Natural killer cell (primary cell): Measurements from ENCODE around the gene LHPP. TPM values are rescaled to one million over a fixed set of nuclear protein-coding genes. Genes with fewer than 3 reads are reported as not detected.

Source experiments
- ATAC-seq, 3 donors: fragments of 150-1000 bp in 2 of 3; fragments of 200-7000 bp in 1 of 3; cut with Tn5 transposase; 1 replicate in 1 of 3; 2 replicates in 2 of 3; pipeline ENCODE4 v1.10.0; 2021; ENCODE audit warnings: mild to moderate bottlenecking in 2 of 3, moderate library complexity in 2 of 3
- DNase-seq, 2 donors: peaks; one replicate each; pipeline versions ENCODE4 v3.0.0 to v3.0.0-alpha.2; 2013 to 2021; ENCODE audit warnings: mixed read lengths in 1 of 2
- H3K27ac ChIP-seq: one replicate; pipeline ENCODE4 v1.5.1; 2013; ENCODE audit warnings: mild to moderate bottlenecking, low read length
- H3K27me3 ChIP-seq: one replicate; pipeline ENCODE4 v1.6.1; 2013; ENCODE audit warnings: low read length; ENCODE audit not compliant: control insufficient read depth, insufficient read depth
- H3K36me3 ChIP-seq: one replicate; pipeline ENCODE4 v1.6.1; 2013; ENCODE audit warnings: low read length; ENCODE audit not compliant: control insufficient read depth, insufficient read depth
- H3K4me1 ChIP-seq: one replicate; pipeline ENCODE4 v1.6.1; 2013; ENCODE audit warnings: low read length; ENCODE audit not compliant: control insufficient read depth, insufficient read depth
- H3K4me3 ChIP-seq: one replicate; pipeline ENCODE4 v1.5.1; 2013; ENCODE audit warnings: low read length
- H3K9me3 ChIP-seq: one replicate; pipeline ENCODE4 v1.6.1; 2013; ENCODE audit warnings: low read length; ENCODE audit not compliant: control insufficient read depth, insufficient read depth
- H3K27ac Mint-ChIP-seq, 2 donors: one replicate each; pipeline ENCODE4 v1.8.0; 2022; ENCODE audit warnings: mild to moderate bottlenecking in 2 of 2, mixed read lengths in 2 of 2, moderate library complexity in 1 of 2
- H3K27me3 Mint-ChIP-seq, 2 donors: one replicate each; pipeline ENCODE4 v1.8.0; 2022; ENCODE audit warnings: low read depth in 2 of 2, mixed read lengths in 2 of 2
- H3K36me3 Mint-ChIP-seq: one replicate; pipeline ENCODE4 v1.8.0; 2022; ENCODE audit warnings: mixed read lengths
- H3K4me1 Mint-ChIP-seq, 2 donors: one replicate each; pipeline ENCODE4 v1.8.0; 2022; ENCODE audit warnings: mixed read lengths in 2 of 2
- H3K4me3 Mint-ChIP-seq: one replicate; pipeline ENCODE4 v1.8.0; 2022; ENCODE audit warnings: mild to moderate bottlenecking, moderate library complexity, mixed read lengths
- H3K9me3 Mint-ChIP-seq, 2 donors: one replicate each; pipeline ENCODE4 v1.8.0; 2022; ENCODE audit warnings: mixed read lengths in 2 of 2
- CTCF ChIP-seq: fragments of 200-600 bp; IDR thresholded peaks from one replicate; pipeline ENCODE4 v1.8.0; 2022; ENCODE audit warnings: antibody characterized with exemption
- WGBS: methylation state at CpG from one replicate; pipeline ENCODE4 v1.1.7; 2013; ENCODE audit warnings: missing lambda C conversion rate; ENCODE audit not compliant: insufficient coverage; 5-methylcytosine and 5-hydroxymethylcytosine counted together
- intact Hi-C: fragments of 100-400 bp; cut with micrococcal nuclease; formaldehyde crosslinking; loops from one replicate; pipeline ENCODE4 v1.14.2; 2022
- total RNA-seq, 4 donors: library from RNA; stranded (reverse); fragments of 120-200 nt in 1 of 4; gene quantifications; one replicate each; pipeline versions ENCODE4 v1.2.3 to v1.2.4, GENCODE V29; 2013 to 2022

Gene LHPP
- total RNA-seq, 3 donors from 2014 or later (not counting 1 experiment from before 2014, with no cell fraction given), result 12.3 to 19.3 (median 14.8) TPM

GRCh38 chr10:124467165-124467564 is 5.5 kb downstream of the LHPP start:
- H3K27ac Mint-ChIP-seq, result no peak overlapping the region
- no peak for DNase-seq
- H3K9me3 ChIP-seq, result no peaks in the 10 kb centered on the region
- no peaks in the 10 kb centered on the region for H3K27me3 ChIP-seq
- H3K9me3 Mint-ChIP-seq, result no peaks in the 10 kb centered on the region
- H3K27ac ChIP-seq, result no peak overlapping the region
- H3K4me1 Mint-ChIP-seq, result peaks cover 0 to 19% of the 10 kb centered on the region in 2 donors
- intact Hi-C loops, result no loop called here
- WGBS, result 88% methylated on average over 4 of the region's 4 CpGs
- ATAC-seq, result no peak
- H3K36me3 Mint-ChIP-seq, result no peaks in the 10 kb centered on the region
- no peaks in the 10 kb centered on the region for H3K36me3 ChIP-seq
- H3K4me3 Mint-ChIP-seq, result no peak overlapping the region
- H3K27me3 Mint-ChIP-seq, result no peaks in the 10 kb centered on the region
- H3K4me3 ChIP-seq, result no peak overlapping the region
- H3K4me1 ChIP-seq, result peaks cover 9% of the 10 kb centered on the region
- no peak for TF ChIP-seq CTCF

- Mint-ChIP-seq H3K27me3 (no peaks in the 10 kb centered on the region), H3K9me3 (no peaks in the 10 kb centered on the region), H3K4me1 (peaks cover 0 to 19% of the 10 kb centered on the region in 2 donors), H3K27ac (no peak overlapping the region), H3K4me3 (no peak overlapping the region), H3K36me3 (no peaks in the 10 kb centered on the region)
- no peak for TF ChIP-seq CTCF
- intact Hi-C loops, result no loop called here
- H3K9me3 ChIP-seq, result no peaks in the 10 kb centered on the region
- no peak overlapping the region for H3K27ac ChIP-seq
- no peaks in the 10 kb centered on the region for H3K27me3 ChIP-seq
- WGBS, result 93% methylated on average over 13 of the region's 13 CpGs
- no peaks in the 10 kb centered on the region for H3K36me3 ChIP-seq
- no peak overlapping the region for H3K4me3 ChIP-seq
- DNase-seq (no peak), ATAC-seq (no peak)
- H3K4me1 ChIP-seq, result peaks cover 6% of the 10 kb centered on the region
Measured at GRCh38 chr10:124468624-124469023, 7.0 kb downstream of the LHPP start.

GRCh38 chr10:124469956-124470484 is 8.4 kb downstream of the LHPP start:
- H3K4me3 Mint-ChIP-seq, result no peak overlapping the region
- no peak overlapping the region for H3K4me3 ChIP-seq
- intact Hi-C loops, result no loop called here
- no peaks in the 10 kb centered on the region for H3K9me3 ChIP-seq
- no peaks in the 10 kb centered on the region for H3K27me3 Mint-ChIP-seq
- no peak for ATAC-seq
- H3K27me3 ChIP-seq, result no peaks in the 10 kb centered on the region
- H3K9me3 Mint-ChIP-seq, result no peaks in the 10 kb centered on the region
- H3K4me1 ChIP-seq, result peaks cover 2% of the 10 kb centered on the region
- no peak for TF ChIP-seq CTCF
- no peaks in the 10 kb centered on the region for H3K36me3 ChIP-seq
- no peak overlapping the region for H3K27ac Mint-ChIP-seq
- peaks cover 0 to 15% of the 10 kb centered on the region in 2 donors for H3K4me1 Mint-ChIP-seq
- DNase-seq, result no peak
- WGBS, result 91% methylated on average over 20 of the region's 20 CpGs
- no peak overlapping the region for H3K27ac ChIP-seq
- H3K36me3 Mint-ChIP-seq, result no peaks in the 10 kb centered on the region
